ENCODE data around the gene KCNQ4.

- TF ChIP-seq, protein P1, sequence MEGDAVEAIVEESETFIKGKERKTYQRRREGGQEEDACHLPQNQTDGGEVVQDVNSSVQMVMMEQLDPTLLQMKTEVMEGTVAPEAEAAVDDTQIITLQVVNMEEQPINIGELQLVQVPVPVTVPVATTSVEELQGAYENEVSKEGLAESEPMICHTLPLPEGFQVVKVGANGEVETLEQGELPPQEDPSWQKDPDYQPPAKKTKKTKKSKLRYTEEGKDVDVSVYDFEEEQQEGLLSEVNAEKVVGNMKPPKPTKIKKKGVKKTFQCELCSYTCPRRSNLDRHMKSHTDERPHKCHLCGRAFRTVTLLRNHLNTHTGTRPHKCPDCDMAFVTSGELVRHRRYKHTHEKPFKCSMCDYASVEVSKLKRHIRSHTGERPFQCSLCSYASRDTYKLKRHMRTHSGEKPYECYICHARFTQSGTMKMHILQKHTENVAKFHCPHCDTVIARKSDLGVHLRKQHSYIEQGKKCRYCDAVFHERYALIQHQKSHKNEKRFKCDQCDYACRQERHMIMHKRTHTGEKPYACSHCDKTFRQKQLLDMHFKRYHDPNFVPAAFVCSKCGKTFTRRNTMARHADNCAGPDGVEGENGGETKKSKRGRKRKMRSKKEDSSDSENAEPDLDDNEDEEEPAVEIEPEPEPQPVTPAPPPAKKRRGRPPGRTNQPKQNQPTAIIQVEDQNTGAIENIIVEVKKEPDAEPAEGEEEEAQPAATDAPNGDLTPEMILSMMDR (IDR thresholded peaks at IDR 0.05; ENCODE audit: poor library complexity, severe bottlenecking): no peak
- no peak for TF ChIP-seq POLR2AphosphoS5 (IDR thresholded peaks at IDR 0.05)
Observed at GRCh38 chr1:40770296-40771070, 13.1 kb upstream of the KCNQ4 start.
